HG03469 (cell line): ENCODE measurements around the gene SUB1.
"Not testable (repeated sequence)": the region's sequence is repeated elsewhere in the genome, so short reads cannot be mapped to it uniquely, and the experiment has no call there.

Experiments
- ATAC-seq: cut with Tn5 transposase; IDR thresholded peaks from one replicate; pipeline ENCODE4 v1.9.1; 2021; ENCODE audit warnings: mild to moderate bottlenecking, moderate library complexity, moderate number of reproducible peaks; ENCODE audit not compliant: unreplicated experiment

SUB1 gene

GRCh38 chr5:32563614-32564013 lies 21.7 kb upstream of the SUB1 start:
- no peak for ATAC-seq

- ATAC-seq = no peak
These were observed 20.2 kb upstream of the SUB1 start for GRCh38 chr5:32565145-32565544.

GRCh38 chr5:32566319-32567111 lies 18.8 kb upstream of the SUB1 start:
- ATAC-seq = no peak

GRCh38 chr5:32571128-32571527 lies 14.2 kb upstream of the SUB1 start:
- no peak for ATAC-seq

GRCh38 chr5:32572778-32573480 lies 12.4 kb upstream of the SUB1 start:
- ATAC-seq = peak; percentile 92

GRCh38 chr5:32573481-32573854 lies 11.9 kb upstream of the SUB1 start:
- not testable (repeated sequence) for ATAC-seq

GRCh38 chr5:32574540-32575175 lies 10.7 kb upstream of the SUB1 start:
- ATAC-seq = no peak

- ATAC-seq = no peak
These were observed 7.0 kb upstream of the SUB1 start for GRCh38 chr5:32578363-32578762.

- ATAC-seq = no peak
These were observed 6.6 kb upstream of the SUB1 start for GRCh38 chr5:32578764-32579163.

GRCh38 chr5:32581010-32581785 lies 4.2 kb upstream of the SUB1 start:
- ATAC-seq = no peak

- peak; percentile 85 for ATAC-seq
These were observed 1.6 kb upstream of the SUB1 start for GRCh38 chr5:32583582-32584232.

- ATAC-seq = no peak
These were observed 711 bp upstream of the SUB1 start for GRCh38 chr5:32584646-32585045.

GRCh38 chr5:32585122-32585445 lies 273 bp upstream of the SUB1 start:
- no peak for ATAC-seq

GRCh38 chr5:32586276-32586599 lies 881 bp downstream of the SUB1 start:
- no peak for ATAC-seq

GRCh38 chr5:32587067-32587551 lies 1.8 kb downstream of the SUB1 start:
- no peak for ATAC-seq

- peak; percentile 33 for ATAC-seq
These were observed 4.1 kb downstream of the SUB1 start for GRCh38 chr5:32589416-32589815.

GRCh38 chr5:32589942-32590869 lies 4.8 kb downstream of the SUB1 start:
- ATAC-seq = no peak

- no peak for ATAC-seq
These were observed 9.8 kb downstream of the SUB1 start for GRCh38 chr5:32595118-32595517.

- ATAC-seq = no peak
These were observed 11.8 kb downstream of the SUB1 start for GRCh38 chr5:32597041-32597629.
